RWPE2 (cell line): ENCODE results near the gene TCTN3.

Experiments
- ATAC-seq: fragments of 200-7000 bp; cut with Tn5 transposase; 3 replicates; pipeline ENCODE4 v1.9.1; 2021; ENCODE audit warnings: low read depth
- DNase-seq: peaks from one replicate; pipeline ENCODE4 v3.0.0-alpha.2; 2020; ENCODE audit warnings: low spot score
- H3K27ac ChIP-seq: fragments of 450-650 bp; 2 replicates; pipeline ENCODE4 v1.5.1; 2017; ENCODE audit warnings: mild to moderate bottlenecking; ENCODE audit not compliant: poor library complexity, severe bottlenecking
- H3K27me3 ChIP-seq: fragments of 250-450 bp; sonication (Bioruptor Pico); 2 replicates; pipeline ENCODE4 v1.5.1; 2021; ENCODE audit warnings: mild to moderate bottlenecking, moderate library complexity; ENCODE audit not compliant: insufficient read depth, poor library complexity, severe bottlenecking
- H3K36me3 ChIP-seq: fragments of 250-450 bp; sonication (Bioruptor Pico); 2 replicates; pipeline ENCODE4 v1.5.1; 2020; ENCODE audit warnings: low read depth, mild to moderate bottlenecking, moderate library complexity
- H3K4me1 ChIP-seq: fragments of 250-450 bp; sonication (Bioruptor Pico); 2 replicates; pipeline ENCODE4 v1.5.1; 2021; ENCODE audit warnings: mild to moderate bottlenecking, moderate library complexity; ENCODE audit not compliant: insufficient read depth, poor library complexity, severe bottlenecking
- H3K4me3 ChIP-seq: fragments of 250-450 bp; sonication (Bioruptor Pico); 2 replicates; pipeline ENCODE4 v1.5.1; 2021; ENCODE audit warnings: mild to moderate bottlenecking, moderate library complexity; ENCODE audit not compliant: severe bottlenecking
- H3K9me3 ChIP-seq: fragments of 250-450 bp; sonication (Bioruptor Pico); 2 replicates; pipeline ENCODE4 v1.5.1; 2021; ENCODE audit warnings: mild to moderate bottlenecking, moderate library complexity; ENCODE audit not compliant: severe bottlenecking
- CTCF ChIP-seq: fragments of 450-650 bp; IDR thresholded peaks from one replicate; pipeline ENCODE4 v1.5.1; 2017; ENCODE audit warnings: mild to moderate bottlenecking, moderate library complexity; ENCODE audit not compliant: poor library complexity, severe bottlenecking

Gene TCTN3

GRCh38 chr10:95698415-95698814, 4.7 kb upstream of the TCTN3 start:
- Histone ChIP-seq H3K4me3 (no peak overlapping the region), H3K36me3 (no peaks in the 10 kb centered on the region), H3K27ac (no peak overlapping the region), H3K9me3 (no peaks in the 10 kb centered on the region), H3K27me3 (no peaks in the 10 kb centered on the region), H3K4me1 (no peaks in the 10 kb centered on the region)
- TF ChIP-seq CTCF = no peak
- DNase-seq = no peak
- ATAC-seq = no peak

- Histone ChIP-seq H3K9me3 (no peaks in the 10 kb centered on the region), H3K27ac (no peak overlapping the region), H3K4me1 (peaks cover 3% of the 10 kb centered on the region), H3K36me3 (peaks cover 2% of the 10 kb centered on the region; the same call in 1 of the 2 replicates), H3K4me3 (no peak overlapping the region), H3K27me3 (no peaks in the 10 kb centered on the region)
- no peak for ATAC-seq
- TF ChIP-seq CTCF = no peak
- DNase-seq = no peak
Measured at GRCh38 chr10:95697429-95697828, 3.7 kb upstream of the TCTN3 start.

- no peak overlapping the region for H3K27ac ChIP-seq
- H3K4me1 ChIP-seq = peaks cover 3% of the 10 kb centered on the region
- peaks cover 28% of the 10 kb centered on the region for H3K36me3 ChIP-seq
- DNase-seq = no peak
- no peak overlapping the region for H3K4me3 ChIP-seq
- no peaks in the 10 kb centered on the region for H3K27me3 ChIP-seq
- TF ChIP-seq CTCF = no peak
- H3K9me3 ChIP-seq = no peaks in the 10 kb centered on the region
- ATAC-seq = no peak
Measured at GRCh38 chr10:95694665-95695064, 938 bp upstream of the TCTN3 start.

GRCh38 chr10:95693071-95693667, 558 bp downstream of the TCTN3 start:
- Histone ChIP-seq H3K9me3 (no peaks in the 10 kb centered on the region), H3K27ac (no peak overlapping the region), H3K27me3 (no peaks in the 10 kb centered on the region), H3K4me1 (peaks cover 3% of the 10 kb centered on the region), H3K4me3 (peak overlapping the region; percentile 58), H3K36me3 (peaks cover 41% of the 10 kb centered on the region)
- TF ChIP-seq CTCF = no peak
- peak; percentile 4; the same call in 2 of the 3 replicates for ATAC-seq
- DNase-seq = no peak

GRCh38 chr10:95691281-95691680, 2.4 kb downstream of the TCTN3 start:
- peaks cover 3% of the 10 kb centered on the region for H3K4me1 ChIP-seq
- H3K27me3 ChIP-seq = no peaks in the 10 kb centered on the region
- H3K27ac ChIP-seq = no peak overlapping the region
- peaks cover 58% of the 10 kb centered on the region for H3K36me3 ChIP-seq
- DNase-seq (no peak), ATAC-seq (no peak)
- H3K9me3 ChIP-seq = no peaks in the 10 kb centered on the region
- no peak for TF ChIP-seq CTCF
- H3K4me3 ChIP-seq = no peak overlapping the region
